Panc1 (cell line): Measurements from ENCODE around the gene MST1R. TPM values are rescaled to one million over a fixed set of nuclear protein-coding genes. Genes with fewer than 3 reads are reported as not detected.
A peak's percentile ranks its signal among the peaks of the same experiment; 100 is the strongest.

Source experiments
- ATAC-seq: fragments of 200-7000 bp; cut with Tn5 transposase; 2 replicates; pipeline ENCODE4 v1.9.1; 2020; ENCODE audit warnings: mild to moderate bottlenecking, moderate library complexity
- BruUV-seq: library from RNA; stranded (reverse); fragments of 400-500 nt; replicated peaks from 2 replicates; lab custom pipeline; 2021; lab: Mats Ljungman, UMichigan
- CTCF ChIA-PET: fragments of 300-600 bp; sonication (Branson Sonifier 250); formaldehyde crosslinking; loops from one replicate; lab custom pipeline; 2022; ENCODE audit warnings: antibody characterized with exemption; lab: Charles Lee
- POLR2A ChIA-PET: fragments of 300-600 bp; sonication (Branson Sonifier 250); formaldehyde crosslinking; loops from one replicate; lab custom pipeline; 2022; ENCODE audit warnings: antibody characterized with exemption; lab: Charles Lee
- DNase-seq: peaks from one replicate; pipeline ENCODE4 v3.0.0-alpha.2; 2010; ENCODE audit warnings: low read depth, low spot score
- H3K27ac ChIP-seq: 2 replicates; pipeline ENCODE4 v1.5.1; 2011; ENCODE audit warnings: mild to moderate bottlenecking, low read length, inconsistent platforms
- H3K27me3 ChIP-seq: fragments of 200-500 bp; sonication (Bioruptor generic); 2 replicates; pipeline ENCODE4 v1.6.0; 2014; ENCODE audit warnings: low read length, inconsistent platforms; ENCODE audit not compliant: control insufficient read depth, insufficient read depth
- H3K36me3 ChIP-seq: fragments of 200-500 bp; sonication (Bioruptor generic); 2 replicates; pipeline ENCODE4 v1.5.1; 2014; ENCODE audit warnings: inconsistent platforms, mild to moderate bottlenecking, low read length, moderate library complexity; ENCODE audit not compliant: control insufficient read depth, insufficient read depth
- H3K4me1 ChIP-seq: 2 replicates; pipeline ENCODE4 v1.5.1; 2011; ENCODE audit warnings: inconsistent platforms, mild to moderate bottlenecking, low read length, moderate library complexity; ENCODE audit not compliant: control insufficient read depth, insufficient read depth
- H3K4me3 ChIP-seq, 2 experiments: 2 replicates each; pipeline ENCODE4 v1.5.1; 2011 to 2012; ENCODE audit warnings: low read depth in 2 of 2, low read length in 2 of 2, mild to moderate bottlenecking in 2 of 2, inconsistent platforms in 1 of 2, moderate library complexity in 1 of 2
- H3K9me3 ChIP-seq: fragments of 200-500 bp; sonication (Bioruptor generic); 2 replicates; pipeline ENCODE4 v1.5.1; 2014; ENCODE audit warnings: low read depth, mild to moderate bottlenecking, inconsistent platforms, low read length, moderate library complexity; ENCODE audit not compliant: control insufficient read depth, insufficient read depth
- CTCF ChIP-seq: fragments of 450-650 bp; IDR thresholded peaks from 2 replicates; pipeline ENCODE4 v1.5.1; 2017; ENCODE audit warnings: mild to moderate bottlenecking
- POLR2AphosphoS5 ChIP-seq: IDR thresholded peaks from 2 replicates; pipeline ENCODE4 v1.6.1; 2012; ENCODE audit warnings: mild to moderate bottlenecking, low read depth, low read length, moderate library complexity
- REST ChIP-seq, 2 experiments: IDR thresholded peaks; 2 replicates each; pipeline ENCODE4 v1.6.1; 2011 to 2012; ENCODE audit warnings: low read depth in 2 of 2, control low read depth in 1 of 2, low read length in 1 of 2, mild to moderate bottlenecking in 1 of 2, moderate library complexity in 1 of 2; ENCODE audit not compliant: insufficient read depth in 1 of 2
- SIN3A ChIP-seq: IDR thresholded peaks from 2 replicates; pipeline ENCODE4 v1.6.1; 2012; ENCODE audit warnings: low read depth, mild to moderate bottlenecking, low read length, moderate library complexity, borderline replicate concordance; ENCODE audit not compliant: insufficient read depth
- TCF7L2 ChIP-seq: IDR thresholded peaks from 2 replicates; pipeline ENCODE4 v1.6.1; 2011; ENCODE audit warnings: mild to moderate bottlenecking, low read depth, low read length, inconsistent platforms
- in situ Hi-C: cut with HindIII; loops from 2 replicates; pipeline ENCODE4 v1.10.0; 2016; ENCODE audit warnings: low sequenced_read_pairs, low pct_unique_long_range_greater_than_20kb
- intact Hi-C: fragments of 100-400 bp; cut with micrococcal nuclease; formaldehyde crosslinking; loops from one replicate; pipeline ENCODE4 v1.10.0; 2022; ENCODE audit not compliant: unreplicated experiment
- total RNA-seq: library from RNA; stranded (reverse); gene quantifications from one replicate; pipeline ENCODE4 v1.2.1, GENCODE V29; 2021; ENCODE audit not compliant: unreplicated experiment

MST1R gene
- total RNA-seq, 1 experiment from 2014 or later = 27.5 TPM

DNA sequence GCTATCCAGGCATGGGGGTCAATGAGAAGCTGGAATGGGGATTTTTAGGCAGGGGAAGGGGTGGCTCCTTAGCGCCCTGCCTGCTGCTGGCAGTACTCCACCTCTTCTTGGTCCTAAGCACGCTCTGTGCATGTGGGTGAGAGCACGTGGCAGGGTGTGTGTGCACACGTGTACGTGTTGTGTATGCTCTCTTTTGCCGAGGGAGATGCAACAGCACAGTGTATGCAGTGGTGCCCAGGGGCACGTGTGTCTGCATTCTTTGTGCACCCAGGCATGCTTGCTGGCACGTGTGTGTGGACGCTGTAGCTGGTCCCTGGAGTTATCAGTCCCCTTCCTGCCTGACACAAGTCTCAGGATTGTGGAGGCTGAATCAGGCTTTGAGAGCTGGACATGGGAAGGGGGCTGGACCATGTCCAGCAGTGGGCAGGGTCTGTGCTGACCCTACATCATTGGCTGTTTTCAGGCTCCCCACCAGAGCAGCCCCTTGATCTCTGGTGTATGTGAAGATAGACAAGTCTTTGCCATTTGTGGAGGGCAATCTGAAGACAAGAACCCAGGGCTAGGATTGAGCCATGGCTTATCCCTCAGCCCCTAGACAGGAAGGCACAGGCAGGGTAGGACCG lies 32.0 kb downstream of the MST1R start:
- ChIA-PET POLR2A (no interaction called here), CTCF (no interaction called here)
- no peaks in the 10 kb centered on the region for H3K27me3 ChIP-seq

DNA sequence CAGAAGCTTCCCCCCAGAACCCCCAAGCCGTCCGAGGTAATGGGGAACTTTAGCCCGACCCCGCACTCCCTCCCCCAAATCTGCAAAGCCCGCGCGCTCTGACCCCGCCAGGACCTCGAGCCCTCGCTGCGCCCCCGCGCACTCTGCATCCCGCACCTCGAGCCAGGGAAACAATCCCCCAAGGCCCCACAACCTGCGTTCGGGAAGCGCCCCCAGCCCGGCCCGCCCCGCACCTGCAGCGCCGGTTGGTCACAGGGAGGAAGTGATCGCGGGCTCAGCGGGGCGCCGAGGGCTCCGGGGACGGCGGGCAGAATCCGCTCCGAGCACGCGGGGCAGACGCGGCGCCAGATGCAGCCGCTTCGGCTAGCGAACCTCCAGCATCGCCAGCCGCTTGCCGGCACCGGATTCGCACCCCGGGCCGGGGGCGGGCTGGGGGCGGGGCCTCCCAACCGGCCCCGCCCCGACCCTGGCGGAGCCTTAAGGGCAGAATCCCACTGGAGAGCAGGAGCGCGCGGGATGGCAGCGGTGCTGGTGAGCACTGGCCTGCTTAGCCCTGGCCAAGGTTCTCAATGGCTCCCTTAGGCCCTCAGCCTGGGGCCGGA lies 34.0 kb downstream of the MST1R start, which contains the start of gene CAMKV:
CAMKV (minus strand) TSS at position 382 of the 602 bp plus-strand sequence. CDS start 7,518 bp downstream, outside the sequence.
- no peak for TF ChIP-seq POLR2AphosphoS5
- no peak for TF ChIP-seq CTCF
- no peak for TF ChIP-seq TCF7L2
- no peak for TF ChIP-seq REST (IDR thresholded peaks at IDR 0.05; ENCODE audit: insufficient read depth in 1 of 2, low read depth in 2 of 2, low read length in 1 of 2)
- no peak for TF ChIP-seq SIN3A
- Histone ChIP-seq H3K4me1 (no peaks in the 10 kb centered on the region), H3K4me3 (peak within 1 kb of the TSS; percentile 33 to 38), H3K36me3 (no peaks in the 10 kb centered on the region), H3K27ac (no peak within 1 kb of the TSS), H3K9me3 (no peaks in the 10 kb centered on the region), H3K27me3 (no peaks in the 10 kb centered on the region)
- in situ Hi-C loops = no loop called here
- peak; percentile 66 for ATAC-seq
- ChIA-PET CTCF (no interaction called here), POLR2A (no interaction called here)
- no peak for DNase-seq
- no TSS peak for BruUV-seq
- intact Hi-C loops = no loop called here

More for the DNA sequence above, 32.0 kb downstream of the MST1R start:
- TF ChIP-seq REST (IDR thresholded peaks at IDR 0.05; ENCODE audit: insufficient read depth in 1 of 2, low read depth in 2 of 2, low read length in 1 of 2) = no peak
- TF ChIP-seq CTCF = no peak
- no peak for TF ChIP-seq TCF7L2
- TF ChIP-seq POLR2AphosphoS5 = no peak
- TF ChIP-seq SIN3A = no peak
- no peaks in the 10 kb centered on the region for H3K9me3 ChIP-seq
- no peak overlapping the region for H3K27ac ChIP-seq
- no peak for ATAC-seq
- no peak overlapping the region for H3K4me3 ChIP-seq
- H3K36me3 ChIP-seq = no peaks in the 10 kb centered on the region
- intact Hi-C loops = no loop called here
- no peaks in the 10 kb centered on the region for H3K4me1 ChIP-seq
- no TSS peak for BruUV-seq
- DNase-seq = no peak
- in situ Hi-C loops = no loop called here
